CMK (cell line): Measurements from ENCODE around the gene FRAT1.

Experiments
- DNase-seq: peaks from one replicate; pipeline ENCODE4 v3.0.0-alpha.2; 2010; ENCODE audit warnings: low read depth

The FRAT1 gene

DNA sequence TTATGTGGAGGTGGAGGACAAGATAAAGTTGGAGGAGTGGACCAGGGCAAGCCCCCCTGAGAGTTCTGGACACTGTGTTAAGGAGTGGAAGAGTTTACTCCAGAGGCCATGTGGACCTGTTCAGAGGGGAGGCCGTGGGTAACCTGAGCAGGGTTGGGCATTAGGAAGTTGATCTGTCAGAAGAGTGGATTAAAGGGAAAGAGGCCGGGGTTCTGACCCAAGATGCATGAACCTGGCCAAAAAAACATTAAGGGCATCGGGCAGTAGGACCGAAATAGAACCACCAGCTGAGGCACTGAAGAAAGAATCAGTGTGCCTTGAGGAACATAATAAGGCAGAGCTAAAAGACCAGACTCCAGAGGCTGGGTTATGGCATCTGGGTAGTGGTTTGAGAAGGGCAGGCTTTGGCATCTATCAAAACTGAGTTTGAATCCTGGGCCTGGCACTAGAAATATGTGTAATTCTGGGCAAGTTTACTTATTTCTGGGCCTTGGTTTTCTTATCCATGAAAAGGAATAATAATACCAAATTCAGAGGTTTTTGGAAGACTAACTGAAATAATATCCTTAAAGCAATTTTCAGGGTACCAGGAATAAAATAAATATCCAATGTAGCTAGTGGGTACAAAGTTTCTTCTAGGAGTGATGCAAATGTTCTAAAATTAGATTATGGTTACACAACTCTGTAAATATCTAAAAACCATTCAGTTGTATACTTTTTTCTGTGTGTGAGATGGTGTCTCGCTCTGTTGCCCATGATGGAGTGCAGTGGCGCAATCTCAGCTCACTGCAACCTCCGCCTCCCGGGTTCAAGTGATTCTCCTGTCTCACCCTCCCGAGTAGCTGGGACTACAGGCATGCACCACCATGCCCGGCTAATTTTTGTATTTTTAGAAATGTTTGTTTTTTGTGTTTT lies 10.9 kb upstream of the FRAT1 start:
- DNase-seq: no peak

DNA sequence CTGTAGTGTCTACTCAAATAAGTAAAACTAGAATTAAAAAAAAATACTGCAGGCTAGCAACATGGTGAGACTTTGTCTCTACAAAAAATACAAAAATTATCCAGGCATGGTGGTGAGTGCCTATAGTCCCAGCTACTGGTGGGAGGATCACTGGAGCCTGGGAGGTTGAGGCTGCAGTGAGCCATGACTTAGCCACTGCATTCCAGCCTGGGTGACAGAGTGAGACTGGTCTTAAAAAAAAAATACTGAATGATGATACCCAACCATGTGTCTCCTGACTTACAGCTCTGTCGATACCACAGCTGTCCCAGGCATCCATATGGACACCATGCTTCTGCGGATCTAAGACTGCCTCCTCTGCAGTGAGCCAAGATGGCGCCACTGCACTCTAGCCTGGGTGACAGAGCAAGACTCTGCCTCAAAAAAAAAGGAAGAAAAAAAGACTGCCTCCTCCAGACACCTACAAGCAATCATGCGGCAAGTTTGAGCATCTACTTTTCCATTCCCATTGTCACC lies 7.9 kb upstream of the FRAT1 start:
- DNase-seq: no peak

DNA sequence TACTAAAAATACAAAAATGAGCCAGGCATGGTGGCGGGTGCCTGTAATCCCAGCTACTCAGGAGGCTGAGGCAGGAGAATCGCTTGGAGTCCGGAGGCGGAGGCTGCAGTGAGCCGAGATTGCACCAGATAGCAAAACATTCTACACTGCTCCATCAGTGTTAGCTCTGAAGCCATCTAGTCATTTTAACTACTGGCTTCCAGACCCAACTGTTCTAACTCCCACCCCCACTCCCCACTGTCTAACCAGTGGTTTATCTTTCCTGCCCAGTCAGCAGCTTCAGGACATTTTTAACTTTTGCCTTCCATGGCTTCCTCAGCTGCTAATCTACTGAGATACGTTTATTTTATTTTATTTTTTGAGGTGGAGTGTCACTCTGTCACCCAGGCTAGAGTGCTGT lies 6.2 kb upstream of the FRAT1 start:
- no peak for DNase-seq

DNA sequence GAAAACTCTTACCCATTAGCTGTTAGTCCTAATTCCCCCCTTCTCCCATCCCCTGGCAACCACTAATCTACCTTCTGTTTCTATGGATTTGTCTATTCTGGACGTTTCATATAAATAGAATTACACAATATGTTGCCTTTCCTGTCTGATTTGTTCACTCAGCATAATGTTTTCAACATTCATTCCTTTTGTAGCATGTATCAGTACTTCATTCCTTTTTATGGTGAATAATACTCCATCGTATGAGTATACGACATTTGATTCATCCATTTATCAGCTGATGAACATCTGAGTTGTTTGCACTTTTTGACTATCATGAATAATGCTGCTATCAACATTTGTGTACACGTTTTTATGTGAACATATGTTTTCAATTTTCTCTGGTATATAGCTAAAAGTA lies 4.4 kb upstream of the FRAT1 start:
- no peak for DNase-seq

DNA sequence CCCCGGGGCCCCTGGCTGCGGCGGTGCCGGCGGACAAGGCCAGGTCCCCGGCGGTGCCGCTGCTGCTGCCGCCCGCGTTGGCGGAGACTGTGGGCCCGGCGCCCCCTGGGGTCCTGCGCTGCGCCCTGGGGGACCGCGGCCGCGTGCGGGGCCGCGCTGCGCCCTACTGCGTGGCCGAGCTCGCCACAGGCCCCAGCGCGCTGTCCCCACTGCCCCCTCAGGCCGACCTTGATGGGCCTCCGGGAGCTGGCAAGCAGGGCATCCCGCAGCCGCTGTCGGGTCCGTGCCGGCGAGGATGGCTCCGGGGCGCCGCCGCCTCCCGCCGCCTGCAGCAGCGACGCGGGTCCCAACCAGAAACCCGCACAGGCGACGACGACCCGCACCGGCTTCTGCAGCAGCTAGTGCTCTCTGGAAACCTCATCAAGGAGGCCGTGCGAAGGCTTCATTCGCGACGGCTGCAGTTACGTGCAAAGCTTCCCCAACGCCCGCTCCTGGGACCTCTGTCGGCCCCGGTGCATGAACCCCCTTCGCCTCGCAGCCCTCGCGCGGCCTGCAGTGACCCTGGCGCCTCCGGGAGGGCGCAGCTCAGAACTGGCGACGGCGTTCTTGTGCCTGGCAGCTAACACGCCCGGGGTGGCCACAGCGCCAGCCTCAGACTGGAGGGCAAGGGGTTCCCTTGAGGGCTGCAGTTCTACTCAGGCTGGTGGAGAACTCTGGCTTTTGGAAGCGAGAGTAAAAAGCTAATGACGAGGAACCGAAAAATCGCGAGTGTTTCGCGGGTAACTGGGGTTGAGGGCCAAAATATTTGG lies 804 bp downstream of the FRAT1 start:
- DNase-seq: peak; percentile 59

DNA sequence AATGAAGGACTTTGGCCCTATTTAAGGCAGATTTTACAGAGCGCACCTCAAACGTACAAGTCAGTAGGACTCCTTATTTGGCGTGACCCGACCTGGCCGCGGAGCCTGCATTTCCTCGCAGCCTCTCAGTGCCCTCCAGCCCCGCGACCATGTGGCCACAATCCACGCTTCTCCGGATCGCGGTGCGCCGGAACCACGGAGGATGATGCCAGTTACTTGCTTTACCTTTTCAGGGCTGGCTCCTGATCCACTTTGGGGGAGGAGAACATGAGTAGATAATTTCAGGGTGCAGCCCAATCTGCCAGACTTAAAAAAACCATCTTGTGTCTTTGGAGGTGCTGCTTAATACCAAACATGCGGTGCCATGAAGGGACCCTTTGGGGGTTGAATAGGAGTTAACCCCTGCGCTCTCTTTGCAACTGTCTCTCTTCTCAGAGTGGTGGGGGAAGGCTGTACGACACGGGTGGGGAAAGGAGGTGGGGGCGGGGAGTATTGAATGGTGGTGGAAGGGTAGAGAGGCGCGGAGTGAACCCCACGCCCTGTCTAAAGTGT lies 1.5 kb downstream of the FRAT1 start:
- DNase-seq: no peak

DNA sequence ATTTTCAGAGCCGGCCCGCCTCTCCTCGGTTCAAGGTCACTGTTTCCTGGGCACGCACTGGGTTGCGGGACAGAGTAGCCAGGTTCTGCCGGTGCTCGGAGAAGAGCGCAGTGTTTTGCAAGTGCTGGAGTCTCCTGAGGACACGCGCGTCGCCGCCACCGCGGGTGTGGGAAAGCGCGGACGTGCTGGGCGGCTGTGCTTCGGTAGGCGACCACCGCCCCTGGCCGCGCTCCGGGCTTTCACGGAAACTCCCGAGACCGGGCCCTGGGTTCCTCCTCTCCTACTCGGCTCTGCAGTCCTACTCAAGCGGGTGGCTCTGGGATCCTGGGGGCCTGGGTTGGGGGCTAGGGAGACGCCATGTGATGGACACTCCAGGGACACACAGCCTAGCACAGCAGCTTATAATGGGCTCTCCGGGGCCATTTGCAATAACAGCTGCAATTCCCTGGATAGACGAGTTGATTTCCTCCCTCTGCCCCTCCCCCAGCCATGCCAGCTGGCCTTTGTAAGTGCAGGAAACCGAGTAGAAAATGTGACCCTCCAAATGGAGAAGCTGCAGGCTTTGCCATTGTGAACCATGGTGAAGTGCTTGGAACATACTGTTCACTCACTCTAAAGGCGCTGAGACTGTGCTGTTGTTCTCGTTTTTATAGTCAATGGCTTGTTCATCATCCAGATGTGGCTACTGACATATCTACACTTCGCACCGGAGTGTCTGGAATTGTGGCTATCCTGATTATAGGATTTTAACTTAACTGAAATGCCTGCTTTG lies 2.1 kb downstream of the FRAT1 start:
- DNase-seq: no peak

DNA sequence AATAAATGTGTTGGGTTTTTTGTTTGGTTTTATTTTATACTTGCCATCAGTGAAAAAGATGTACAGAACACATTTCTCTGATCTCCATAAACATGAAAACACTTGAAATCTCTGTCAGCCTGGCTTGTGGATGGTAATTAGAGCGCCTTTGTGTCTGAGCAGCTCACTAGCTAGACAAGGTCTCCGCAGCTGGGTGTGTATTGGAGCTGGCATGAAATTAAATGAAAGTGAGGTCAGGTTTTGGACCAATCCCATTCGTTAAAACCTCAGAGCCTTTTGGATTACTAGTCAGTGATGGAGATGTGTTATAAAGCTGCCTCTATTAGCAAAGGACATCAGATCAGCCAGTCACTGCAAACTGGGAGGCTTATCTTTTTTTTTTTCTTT lies 2.7 kb downstream of the FRAT1 start:
- DNase-seq: no peak

DNA sequence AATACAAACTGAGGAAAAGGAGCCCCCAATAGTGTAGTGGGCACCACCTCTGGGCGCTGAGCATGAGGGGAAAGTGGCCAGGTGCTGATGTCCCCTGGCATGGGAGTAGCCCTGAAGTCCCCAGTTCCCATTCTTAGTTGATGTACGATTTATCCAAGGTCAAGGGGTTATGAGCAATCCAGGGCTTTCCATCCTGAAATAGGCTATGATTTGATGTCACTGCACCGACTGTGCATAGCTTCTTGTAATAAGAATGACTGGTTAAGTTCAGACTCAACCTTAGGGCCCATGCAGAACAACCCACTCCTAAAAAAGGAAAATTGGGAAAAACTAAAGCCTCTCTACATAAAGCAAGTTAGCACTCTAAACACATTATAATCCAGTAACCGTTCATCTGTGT lies 4.4 kb downstream of the FRAT1 start:
- no peak for DNase-seq

DNA sequence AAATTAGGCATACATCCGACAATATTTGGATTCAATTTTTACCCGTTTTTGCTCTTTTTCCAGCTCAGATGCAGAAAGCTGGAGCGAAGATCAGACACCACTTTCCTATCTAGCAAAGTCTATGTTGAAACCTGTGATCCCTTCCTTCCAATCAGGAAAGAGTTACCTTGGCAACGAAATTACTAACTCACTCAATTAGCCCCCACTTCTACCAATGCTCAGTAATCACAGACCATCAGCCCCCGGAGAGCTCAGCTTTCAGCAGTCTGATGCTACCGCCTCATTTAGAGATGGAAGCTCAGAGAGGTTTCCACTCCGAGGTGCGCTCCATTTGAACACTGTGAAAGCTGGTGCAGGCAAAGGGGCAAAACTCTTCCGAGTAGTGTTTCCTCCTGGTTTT lies 6.7 kb downstream of the FRAT1 start:
- no peak for DNase-seq

DNA sequence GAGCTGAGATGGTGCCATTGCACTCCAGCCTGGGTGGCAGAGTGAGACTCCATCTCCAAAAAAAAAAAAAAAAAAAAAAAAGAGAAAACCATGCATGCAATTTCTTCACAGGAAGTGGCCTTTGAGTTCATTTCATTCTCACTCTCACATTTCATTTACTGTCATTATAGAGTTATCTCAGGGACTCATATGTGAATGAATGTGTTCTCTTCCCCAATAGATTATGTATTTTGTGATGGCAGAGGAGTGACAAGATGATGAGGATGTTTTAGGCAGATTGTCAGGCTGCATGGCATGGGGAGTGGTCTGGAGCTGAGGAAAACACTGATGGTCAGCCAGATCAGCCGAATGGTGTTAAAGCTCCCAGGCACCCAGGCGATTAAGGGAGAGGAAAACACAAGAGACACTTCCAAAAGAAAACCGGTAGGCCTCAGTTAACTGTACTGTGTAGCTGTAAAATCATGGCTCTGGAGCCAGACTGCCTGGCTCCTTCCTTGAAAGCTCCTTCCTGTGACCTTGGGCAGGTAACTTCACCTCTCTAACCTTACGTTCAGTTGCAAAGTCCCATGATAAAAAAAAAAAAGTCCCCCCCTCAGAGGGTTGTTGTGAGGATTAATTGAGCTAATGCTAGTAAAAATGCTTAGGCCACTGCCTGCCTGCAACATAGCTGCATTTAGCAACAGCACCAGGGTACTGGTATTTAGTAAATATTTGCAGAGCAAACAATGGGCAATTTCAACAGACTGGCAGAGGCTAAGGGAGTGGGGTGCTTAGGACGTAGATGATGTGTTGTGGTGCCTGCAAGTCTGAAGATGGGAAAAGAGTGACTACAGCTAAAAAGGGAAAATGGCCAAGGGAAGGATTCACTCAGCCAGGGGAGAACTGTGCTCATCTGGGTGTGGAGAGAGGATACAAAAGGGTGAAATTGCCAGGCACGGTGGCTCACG lies 8.6 kb downstream of the FRAT1 start:
- DNase-seq: no peak

DNA sequence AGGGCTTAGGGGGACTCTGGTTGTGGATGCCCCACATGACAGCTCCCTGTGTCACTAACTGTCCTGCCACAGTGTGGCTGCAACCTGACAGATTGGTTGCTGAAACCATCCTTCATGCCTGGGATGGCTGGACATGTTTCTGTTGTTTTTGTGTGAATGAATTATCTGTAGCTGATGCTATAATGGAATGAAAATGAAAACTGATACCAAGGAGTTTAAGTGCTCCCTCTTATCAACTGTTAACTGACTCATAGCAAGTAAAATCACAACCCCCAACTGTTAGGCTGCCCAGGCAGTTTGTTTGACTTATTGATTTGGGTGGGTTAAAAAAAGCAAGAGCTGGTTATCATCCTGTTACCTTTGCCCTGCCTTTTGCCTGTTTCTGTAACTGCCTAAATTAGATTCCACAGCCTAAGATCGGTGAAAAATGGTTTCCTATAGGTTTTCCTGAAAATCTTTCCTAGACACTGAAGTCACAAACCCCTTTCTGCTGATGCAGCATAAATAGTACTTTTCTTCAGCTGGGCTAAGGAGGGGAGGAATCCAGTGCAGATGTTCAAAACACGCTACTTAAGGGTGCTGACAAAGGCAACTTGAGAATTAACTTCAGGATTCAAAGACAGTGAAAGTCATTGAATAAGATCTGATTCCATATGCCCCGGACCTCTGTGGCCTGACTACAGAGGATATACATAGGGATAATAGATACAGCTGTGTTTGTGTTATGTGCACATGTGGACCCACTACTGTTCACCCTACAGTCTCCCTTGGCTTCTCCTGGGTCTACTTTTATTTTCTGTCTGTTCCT lies 9.8 kb downstream of the FRAT1 start:
- DNase-seq: no peak

DNA sequence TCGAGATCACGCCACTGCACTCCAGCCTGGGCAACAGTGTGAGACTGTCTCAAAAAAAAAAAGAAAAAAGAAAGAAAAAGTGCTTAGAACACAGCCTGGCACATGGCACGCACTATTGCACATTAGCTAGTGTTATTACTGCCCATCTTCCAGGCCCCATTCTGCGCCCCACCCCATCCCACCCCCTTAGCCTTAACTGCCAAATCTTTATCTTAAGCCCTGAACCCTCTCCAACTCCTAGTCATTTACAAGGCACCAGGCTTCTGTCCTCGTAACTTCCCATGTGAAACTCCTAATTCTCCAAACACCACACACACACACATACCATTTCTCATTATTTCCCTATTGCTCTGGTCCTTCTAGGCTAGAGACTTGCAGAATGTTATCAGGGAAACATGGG lies 10.7 kb downstream of the FRAT1 start:
- DNase-seq: no peak

DNA sequence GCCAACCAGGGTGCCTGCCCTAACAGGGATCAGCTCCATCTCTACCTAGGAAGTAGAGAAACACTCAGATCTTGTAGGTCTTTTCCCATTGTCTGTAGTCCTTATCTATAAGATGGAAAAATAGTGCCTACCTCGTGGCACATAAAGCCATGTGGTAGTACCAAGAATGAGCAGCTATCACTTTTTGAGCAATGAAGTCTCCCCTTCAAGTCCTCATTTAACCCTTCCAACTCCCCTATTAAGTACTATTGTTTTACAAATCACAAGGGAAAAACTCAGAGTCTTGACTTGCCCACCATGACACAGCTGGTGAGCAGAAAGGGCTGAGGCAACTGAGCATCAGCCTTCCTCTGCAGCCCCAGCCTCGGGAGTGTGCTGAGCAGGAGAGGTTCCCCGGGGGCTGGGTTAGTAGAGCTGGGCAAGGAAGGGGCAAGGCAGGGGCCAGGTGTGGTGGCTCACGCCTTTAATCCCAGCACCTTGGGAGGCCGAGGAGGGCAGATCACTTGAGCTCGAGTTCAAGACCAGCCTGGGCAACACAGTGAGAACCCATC lies 12.2 kb downstream of the FRAT1 start:
- DNase-seq: no peak

DNA sequence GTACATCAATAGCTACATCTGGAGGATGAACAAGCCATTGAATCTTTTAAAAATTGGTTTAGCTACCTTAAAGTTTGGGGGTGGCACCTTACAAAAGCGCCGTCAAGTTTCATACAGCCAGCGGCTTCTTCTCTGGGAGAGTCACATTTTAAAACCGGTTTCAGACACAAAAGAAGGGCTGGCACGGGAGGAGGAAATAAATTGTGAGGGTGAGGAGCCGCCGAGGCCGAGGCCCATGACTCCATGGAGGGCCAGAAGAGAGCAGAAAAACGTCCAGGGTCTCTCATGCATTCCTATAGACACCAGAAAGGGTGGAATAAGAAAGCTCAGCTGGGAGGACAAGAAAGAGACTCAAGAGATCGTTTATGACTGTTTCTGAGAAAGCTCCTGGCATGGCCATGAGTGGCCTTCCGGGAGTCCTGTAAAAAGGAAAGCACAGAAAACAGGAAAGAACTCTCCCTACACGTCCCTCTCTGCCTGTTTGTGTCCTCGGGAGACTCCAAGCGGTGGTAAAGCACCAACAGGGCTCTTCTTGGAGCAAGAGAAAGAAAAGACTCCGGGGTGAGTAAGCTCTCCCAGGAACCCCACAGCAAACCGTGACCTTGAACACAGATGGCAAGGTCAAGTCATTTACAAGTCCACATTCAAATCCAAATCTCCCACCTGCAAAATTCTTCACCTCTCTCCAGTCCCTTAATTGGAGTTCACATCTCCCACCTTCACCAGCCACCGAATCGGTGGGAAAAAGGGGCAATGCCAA lies 13.7 kb downstream of the FRAT1 start:
- DNase-seq: no peak

DNA sequence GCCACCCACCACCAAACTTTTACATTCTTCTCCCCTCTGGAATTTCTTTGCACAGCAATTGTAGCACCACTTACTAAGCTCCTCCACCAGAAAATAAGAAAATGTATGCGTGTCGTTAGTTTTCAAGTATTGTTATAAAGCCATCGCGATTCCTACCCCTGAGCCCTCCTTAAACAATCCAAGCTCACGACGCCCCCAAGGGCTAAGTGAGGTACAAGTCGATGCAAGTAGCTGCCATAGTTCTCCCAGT lies 14.2 kb downstream of the FRAT1 start:
- no peak for DNase-seq

DNA sequence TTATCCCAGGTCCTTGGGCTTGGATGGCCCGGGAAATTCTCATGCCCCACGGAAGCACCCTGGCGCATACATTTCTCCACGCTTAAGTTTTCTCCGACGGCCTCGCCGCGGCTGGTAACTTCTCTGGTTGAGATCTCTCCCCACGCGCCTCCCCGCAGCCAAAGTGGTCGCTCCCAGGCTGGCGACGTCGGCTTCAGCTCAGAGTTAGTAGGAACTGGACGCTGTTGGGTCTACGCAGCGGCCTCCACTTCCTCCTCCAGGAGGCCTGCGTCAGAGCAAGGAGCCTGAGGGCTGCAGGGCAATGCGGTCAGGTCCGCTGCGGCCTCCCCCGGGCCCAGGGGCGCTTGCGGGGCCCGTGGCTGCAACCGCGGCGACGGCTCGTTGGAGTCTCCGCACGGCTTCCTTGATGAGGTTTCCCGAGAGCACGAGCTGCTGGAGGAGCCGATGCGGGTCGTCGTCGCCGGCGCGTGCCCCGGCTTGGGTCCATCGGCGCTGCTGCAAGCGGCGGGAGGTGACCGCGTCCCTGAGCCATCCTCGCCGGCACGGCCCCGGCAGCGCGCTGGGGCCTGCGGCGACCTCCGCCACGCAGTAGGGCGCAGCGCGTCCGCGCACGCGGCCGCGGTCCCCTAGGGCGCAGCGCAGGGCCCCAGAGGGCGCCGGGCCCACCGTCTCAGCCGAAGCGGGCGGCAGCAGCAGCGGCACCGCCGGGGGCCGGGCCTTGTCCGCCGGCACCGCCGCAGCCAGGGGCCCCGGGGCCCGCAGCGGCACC lies 14.7 kb downstream of the FRAT1 start:
- peak; percentile 58 for DNase-seq

DNA sequence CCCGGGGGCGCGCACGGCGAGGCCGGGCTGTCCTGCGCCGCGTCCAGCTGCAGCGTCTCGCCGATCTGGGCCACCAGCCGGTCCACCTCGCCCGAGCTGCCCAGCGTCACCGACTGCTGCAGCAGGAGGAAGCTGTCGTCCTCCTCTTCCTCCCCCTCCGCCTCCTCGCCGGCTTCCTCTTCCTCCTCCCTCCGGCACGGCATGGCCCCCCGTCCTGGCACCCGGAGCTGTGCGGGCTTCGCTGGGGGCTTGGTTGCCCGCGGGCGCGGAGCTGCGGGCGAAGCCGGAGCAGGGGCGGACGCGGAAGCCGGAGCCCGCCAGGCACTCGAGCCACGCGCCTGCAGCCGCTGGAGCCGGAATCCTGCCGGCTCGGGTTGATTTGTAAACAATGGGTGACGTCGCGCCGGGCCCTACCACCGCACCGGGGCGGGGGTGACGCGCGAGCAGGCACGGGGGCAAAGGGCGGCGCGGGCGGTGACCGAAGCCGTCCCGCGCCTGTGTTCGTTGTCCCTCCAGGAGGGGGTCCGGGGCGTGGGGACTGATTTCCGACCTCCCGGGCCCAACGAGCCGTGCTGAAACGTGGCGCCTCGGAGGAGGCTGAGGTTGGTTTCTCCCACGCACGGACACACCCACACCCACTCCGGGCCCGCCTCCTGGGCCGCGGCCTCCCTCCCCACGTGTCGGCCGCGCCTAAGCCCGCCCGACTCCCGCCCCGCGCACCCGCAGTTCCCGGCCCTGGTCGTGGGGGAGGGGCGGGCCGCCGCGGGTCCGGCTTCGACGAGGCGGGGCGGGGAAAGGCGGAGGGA lies 15.5 kb downstream of the FRAT1 start, which contains the start of gene FRAT2:
TSS of gene FRAT2 (minus strand) at position 360 of the 806 bp plus-strand sequence. CDS start at position 203, 157 bp downstream.
- peak; percentile 80 for DNase-seq
